Stimulated activated CD8-positive, alpha-beta memory T cell treated with anti-CD3 and anti-CD28 coated beads, Interleukin-12 subunit alpha, Interleukin-12 subunit beta, amount 100 ng/mL, for 4 hours (primary cell): ENCODE results near the gene EPDR1.

ENCODE experiments used
- DNase-seq: peaks from one replicate; pipeline ENCODE4 v3.0.0-alpha.2; 2020; ENCODE audit warnings: low read depth

EPDR1 gene

DNA sequence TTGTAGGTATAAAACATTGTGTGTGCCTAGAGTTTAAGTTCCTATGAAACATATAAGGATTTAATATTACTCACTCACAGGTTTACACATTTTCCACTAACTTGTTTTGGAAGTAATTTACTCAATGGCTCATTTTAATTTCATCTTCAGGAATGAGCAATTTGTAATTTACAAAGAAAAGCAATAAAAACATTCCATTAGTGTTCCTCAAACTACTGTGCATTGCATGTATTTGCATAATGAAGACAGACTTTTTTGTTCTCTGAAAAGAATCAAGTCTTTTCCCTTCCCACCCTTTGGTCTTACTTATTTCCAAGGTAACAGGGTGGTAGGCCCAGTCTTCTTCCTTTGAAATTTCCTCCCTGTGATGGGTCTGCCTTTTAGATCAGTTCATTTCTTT is 61.2 kb downstream of the EPDR1 start:
- DNase-seq: no peak

GRCh38 chr7:37982423-37982822 is 62.0 kb downstream of the EPDR1 start:
- DNase-seq: no peak

- no peak for DNase-seq
Measured at GRCh38 chr7:37984750-37985390, 64.4 kb downstream of the EPDR1 start.

DNA sequence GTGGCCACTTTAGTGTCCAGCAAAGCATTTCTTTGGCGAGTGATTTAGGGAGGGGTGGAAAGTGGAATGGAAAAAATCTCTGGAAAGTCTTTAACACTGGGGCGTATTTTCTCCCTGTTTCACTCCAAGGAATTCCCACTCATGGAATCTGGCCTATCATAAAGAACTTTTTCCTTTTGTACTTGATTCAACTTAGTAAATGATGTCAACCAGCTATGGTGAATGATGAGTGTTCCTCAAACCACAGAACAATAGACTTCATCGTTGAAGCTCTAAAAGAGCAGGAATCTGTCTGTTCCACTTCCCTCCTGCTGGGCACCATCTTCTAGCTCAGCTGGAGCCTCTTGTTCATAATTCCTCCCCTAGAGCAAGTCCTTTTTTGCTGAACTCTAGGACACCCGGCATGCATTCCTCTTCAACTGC is 66.5 kb downstream of the EPDR1 start:
- no peak for DNase-seq

- no peak for DNase-seq
Measured at GRCh38 chr7:37987732-37988131, 67.3 kb downstream of the EPDR1 start.

GRCh38 chr7:37988721-37989650 is 68.5 kb downstream of the EPDR1 start:
- no peak for DNase-seq

GRCh38 chr7:37990337-37990736 is 69.9 kb downstream of the EPDR1 start:
- no peak for DNase-seq

GRCh38 chr7:37993060-37993501 is 72.6 kb downstream of the EPDR1 start:
- DNase-seq: no peak

DNA sequence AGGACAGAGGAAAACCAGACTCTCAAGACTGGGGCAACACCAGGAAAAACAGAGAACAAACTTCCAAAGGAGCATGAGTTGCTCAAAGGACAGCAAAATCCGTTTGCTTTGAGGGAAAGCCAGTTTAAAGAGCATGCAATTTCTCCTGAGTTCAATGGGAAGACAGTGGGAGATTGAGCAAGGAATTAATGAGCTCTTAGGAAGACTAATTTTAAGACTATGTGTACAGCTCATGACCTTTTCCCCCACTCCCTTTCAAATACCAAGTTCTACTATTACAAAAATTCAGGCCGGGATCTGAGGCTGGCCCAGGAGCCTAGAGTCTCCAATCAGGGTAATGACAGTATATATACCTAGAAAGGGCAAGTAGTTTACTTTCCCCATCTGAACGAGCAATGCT is 79.2 kb downstream of the EPDR1 start:
- DNase-seq: no peak

- no peak for DNase-seq
Measured at GRCh38 chr7:38000272-38000671, 79.8 kb downstream of the EPDR1 start.
